WERI-Rb-1 (cell line): ENCODE results near the gene IGF2R.

Experiments used
- DNase-seq: peaks from one replicate; pipeline ENCODE4 v3.0.0-alpha.2; 2020
- H3K27ac ChIP-seq: fragments of 250-450 bp; sonication (Bioruptor Pico); 2 replicates; pipeline ENCODE4 v1.5.1; 2020; ENCODE audit warnings: mild to moderate bottlenecking, moderate library complexity
- H3K27me3 ChIP-seq: fragments of 250-450 bp; sonication (Bioruptor Pico); 2 replicates; pipeline ENCODE4 v1.5.1; 2021; ENCODE audit warnings: mild to moderate bottlenecking, low read depth, moderate library complexity; ENCODE audit not compliant: insufficient read depth, severe bottlenecking
- H3K36me3 ChIP-seq: fragments of 250-450 bp; sonication (Bioruptor Pico); 2 replicates; pipeline ENCODE4 v1.5.1; 2020; ENCODE audit warnings: mild to moderate bottlenecking, moderate library complexity
- H3K4me3 ChIP-seq: 2 replicates; pipeline ENCODE4 v1.5.1; 2011; ENCODE audit warnings: low read depth, mild to moderate bottlenecking, control low read depth, low read length
- H3K9me3 ChIP-seq: fragments of 250-450 bp; sonication (Bioruptor Pico); 2 replicates; pipeline ENCODE4 v1.5.1; 2021; ENCODE audit warnings: mild to moderate bottlenecking, moderate library complexity; ENCODE audit not compliant: severe bottlenecking
- CTCF ChIP-seq: IDR thresholded peaks from 2 replicates; pipeline ENCODE4 v1.5.1; 2011; ENCODE audit warnings: low read depth, mild to moderate bottlenecking, control low read depth, inconsistent platforms, low read length

Gene IGF2R

GRCh38 chr6:160044687-160045086, 75.8 kb downstream of the IGF2R start:
- TF ChIP-seq CTCF = no peak
- no peaks in the 10 kb centered on the region for H3K9me3 ChIP-seq
- no peak overlapping the region for H3K4me3 ChIP-seq
- no peak for DNase-seq
- H3K36me3 ChIP-seq = peaks cover 75% of the 10 kb centered on the region
- no peak overlapping the region for H3K27ac ChIP-seq
- H3K27me3 ChIP-seq = no peaks in the 10 kb centered on the region

GRCh38 chr6:160048471-160048870, 79.6 kb downstream of the IGF2R start:
- H3K27me3 ChIP-seq = no peaks in the 10 kb centered on the region
- TF ChIP-seq CTCF = no peak
- peaks cover 88% of the 10 kb centered on the region for H3K36me3 ChIP-seq
- H3K4me3 ChIP-seq = no peak overlapping the region
- H3K27ac ChIP-seq = no peak overlapping the region
- H3K9me3 ChIP-seq = no peaks in the 10 kb centered on the region
- no peak for DNase-seq

GRCh38 chr6:160049346-160049745, 80.5 kb downstream of the IGF2R start:
- no peak for TF ChIP-seq CTCF
- Histone ChIP-seq H3K9me3 (no peaks in the 10 kb centered on the region), H3K4me3 (no peak overlapping the region), H3K27ac (no peak overlapping the region), H3K27me3 (no peaks in the 10 kb centered on the region), H3K36me3 (peaks cover 87% of the 10 kb centered on the region)
- DNase-seq = no peak

- peaks cover 87% of the 10 kb centered on the region for H3K36me3 ChIP-seq
- no peak for DNase-seq
These were observed 81.1 kb downstream of the IGF2R start for GRCh38 chr6:160050022-160050421.

GRCh38 chr6:160051390-160051789, 82.5 kb downstream of the IGF2R start:
- Histone ChIP-seq H3K9me3 (no peaks in the 10 kb centered on the region), H3K4me3 (no peak overlapping the region), H3K36me3 (peaks cover 87% of the 10 kb centered on the region), H3K27me3 (no peaks in the 10 kb centered on the region), H3K27ac (no peak overlapping the region)
- TF ChIP-seq CTCF = no peak
- no peak for DNase-seq

More at GRCh38 chr6:160050022-160050421, 81.1 kb downstream of the IGF2R start:
- H3K4me3 ChIP-seq = no peak overlapping the region
- no peaks in the 10 kb centered on the region for H3K9me3 ChIP-seq
- no peak for TF ChIP-seq CTCF
- no peaks in the 10 kb centered on the region for H3K27me3 ChIP-seq
- no peak overlapping the region for H3K27ac ChIP-seq

- no peaks in the 10 kb centered on the region for H3K9me3 ChIP-seq
- no peak overlapping the region for H3K4me3 ChIP-seq
- H3K27me3 ChIP-seq = no peaks in the 10 kb centered on the region
- no peak overlapping the region for H3K27ac ChIP-seq
- DNase-seq = no peak
- peaks cover 79% of the 10 kb centered on the region for H3K36me3 ChIP-seq
- TF ChIP-seq CTCF = no peak
These were observed 85.4 kb downstream of the IGF2R start for GRCh38 chr6:160054271-160054670.
